Fibroblast of lung (primary cell): Measurements from ENCODE around the gene DDX47.

Source experiments
- CTCF ChIP-seq, 2 donors: IDR thresholded peaks in 1 of 2; conservative IDR thresholded peaks in 1 of 2; 1 replicate in 1 of 2; 2 replicates in 1 of 2; pipeline ENCODE4 v1.5.1; 2011 to 2012; ENCODE audit warnings: low read length in 2 of 2, control low read depth in 1 of 2, inconsistent platforms in 1 of 2, low read depth in 1 of 2, mild to moderate bottlenecking in 1 of 2
- EZH2 ChIP-seq: IDR thresholded peaks from 2 replicates; pipeline ENCODE4 v1.5.1; 2012; ENCODE audit warnings: low read length, control low read depth, mild to moderate bottlenecking; ENCODE audit errors: missing control alignments

- no peak for TF ChIP-seq CTCF (conservative IDR thresholded peaks at IDR 0.05 in 1 of 2, IDR thresholded peaks at IDR 0.05 in 1 of 2; ENCODE audit: low read depth in 1 of 2, low read length in 2 of 2)
- no peak for TF ChIP-seq EZH2
Measured at GRCh38 chr12:12818701-12819100, 5.6 kb downstream of the DDX47 start.
